BE2C (cell line): Measurements from ENCODE around the gene NPAS2.
A peak's percentile ranks its signal among the peaks of the same experiment; 100 is the strongest.

ENCODE experiments used
- DNase-seq: peaks from one replicate; pipeline ENCODE4 v3.0.0-alpha.2; 2020
- H3K27me3 ChIP-seq: fragments of 250-450 bp; sonication (Bioruptor Pico); 2 replicates; pipeline ENCODE4 v1.5.1; 2020; ENCODE audit warnings: mild to moderate bottlenecking
- H3K36me3 ChIP-seq: fragments of 250-450 bp; sonication (Bioruptor Pico); 2 replicates; pipeline ENCODE4 v1.5.1; 2020; ENCODE audit warnings: mild to moderate bottlenecking
- H3K4me1 ChIP-seq: fragments of 250-450 bp; sonication (Bioruptor Pico); 2 replicates; pipeline ENCODE4 v1.5.1; 2020
- H3K4me3 ChIP-seq: 2 replicates; pipeline ENCODE4 v1.5.1; 2011; ENCODE audit warnings: low read depth, low read length
- H3K9me3 ChIP-seq: fragments of 250-450 bp; sonication (Bioruptor Pico); 2 replicates; pipeline ENCODE4 v1.5.1; 2020
- TF ChIP-seq, protein P1 (sequence below): IDR thresholded peaks from 2 replicates; pipeline ENCODE4 v1.5.1; 2012; ENCODE audit warnings: mild to moderate bottlenecking, low read depth, low read length

NPAS2 gene

GRCh38 chr2:100976645-100977391 lies 156.9 kb downstream of the NPAS2 start:
- DNase-seq, result peak; percentile 25
- no peak overlapping the region for H3K4me3 ChIP-seq

DNA sequence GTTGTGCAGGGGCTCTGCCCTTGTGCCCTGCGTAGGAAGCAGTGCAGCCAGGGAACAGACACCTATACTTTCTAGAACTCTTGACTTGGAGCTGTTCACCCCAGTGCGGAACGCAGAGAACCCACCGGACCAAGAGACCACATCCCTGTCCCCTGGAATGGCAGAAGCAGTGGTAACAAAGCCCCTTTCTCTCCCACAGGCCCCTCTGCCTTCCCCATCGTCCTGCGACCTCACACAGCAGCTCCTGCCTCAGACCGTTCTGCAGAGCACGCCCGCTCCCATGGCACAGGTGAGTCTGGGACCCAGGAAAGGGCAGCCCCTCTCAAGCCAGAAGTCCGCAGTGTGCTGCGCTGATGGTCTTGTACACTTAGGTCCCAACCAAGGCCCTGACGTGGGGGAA lies 157.6 kb downstream of the NPAS2 start:
- DNase-seq, result no peak
- no peak overlapping the region for H3K4me3 ChIP-seq
- TF ChIP-seq, protein P1, sequence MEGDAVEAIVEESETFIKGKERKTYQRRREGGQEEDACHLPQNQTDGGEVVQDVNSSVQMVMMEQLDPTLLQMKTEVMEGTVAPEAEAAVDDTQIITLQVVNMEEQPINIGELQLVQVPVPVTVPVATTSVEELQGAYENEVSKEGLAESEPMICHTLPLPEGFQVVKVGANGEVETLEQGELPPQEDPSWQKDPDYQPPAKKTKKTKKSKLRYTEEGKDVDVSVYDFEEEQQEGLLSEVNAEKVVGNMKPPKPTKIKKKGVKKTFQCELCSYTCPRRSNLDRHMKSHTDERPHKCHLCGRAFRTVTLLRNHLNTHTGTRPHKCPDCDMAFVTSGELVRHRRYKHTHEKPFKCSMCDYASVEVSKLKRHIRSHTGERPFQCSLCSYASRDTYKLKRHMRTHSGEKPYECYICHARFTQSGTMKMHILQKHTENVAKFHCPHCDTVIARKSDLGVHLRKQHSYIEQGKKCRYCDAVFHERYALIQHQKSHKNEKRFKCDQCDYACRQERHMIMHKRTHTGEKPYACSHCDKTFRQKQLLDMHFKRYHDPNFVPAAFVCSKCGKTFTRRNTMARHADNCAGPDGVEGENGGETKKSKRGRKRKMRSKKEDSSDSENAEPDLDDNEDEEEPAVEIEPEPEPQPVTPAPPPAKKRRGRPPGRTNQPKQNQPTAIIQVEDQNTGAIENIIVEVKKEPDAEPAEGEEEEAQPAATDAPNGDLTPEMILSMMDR, result no peak
- no peaks in the 10 kb centered on the region for H3K9me3 ChIP-seq
- H3K36me3 ChIP-seq, result no peaks in the 10 kb centered on the region
- H3K4me1 ChIP-seq, result no peaks in the 10 kb centered on the region
- no peaks in the 10 kb centered on the region for H3K27me3 ChIP-seq

More at GRCh38 chr2:100976645-100977391, 156.9 kb downstream of the NPAS2 start:
- TF ChIP-seq, protein P1, result no peak
- no peaks in the 10 kb centered on the region for H3K4me1 ChIP-seq
- H3K9me3 ChIP-seq, result no peaks in the 10 kb centered on the region
- no peaks in the 10 kb centered on the region for H3K36me3 ChIP-seq
- H3K27me3 ChIP-seq, result no peaks in the 10 kb centered on the region

DNA sequence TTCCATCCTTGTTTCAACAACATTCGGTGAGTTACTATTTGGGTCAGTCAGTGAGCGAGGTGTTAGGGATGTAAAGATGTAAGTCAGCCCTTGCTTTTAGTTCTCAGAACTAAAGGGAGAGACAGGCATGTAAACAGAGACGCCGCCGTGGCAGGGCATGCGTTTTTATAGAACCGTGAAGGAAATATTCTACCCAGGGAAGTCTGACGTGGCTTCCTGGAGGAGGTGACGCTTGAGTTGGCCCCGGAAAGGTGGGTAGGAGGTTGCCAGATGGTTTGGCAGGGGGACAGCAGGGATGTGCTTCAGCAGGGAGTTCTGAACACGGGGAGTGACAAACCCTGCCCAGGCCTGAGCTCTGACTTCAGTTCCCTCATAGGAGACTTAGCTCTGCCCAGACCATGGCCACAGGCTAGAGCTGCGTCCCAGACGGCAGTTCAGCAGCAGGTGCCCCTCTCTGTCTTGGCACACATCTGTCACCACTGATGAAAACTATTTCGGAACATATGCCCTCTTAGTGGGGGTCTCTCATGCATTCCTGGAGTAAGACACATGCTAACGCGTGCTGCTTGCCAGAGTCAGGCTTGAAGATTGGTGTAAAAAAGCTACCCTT lies 158.7 kb downstream of the NPAS2 start:
- TF ChIP-seq, protein P1, result no peak
- DNase-seq, result no peak
- no peaks in the 10 kb centered on the region for H3K36me3 ChIP-seq
- H3K4me3 ChIP-seq, result no peak overlapping the region
- H3K9me3 ChIP-seq, result no peaks in the 10 kb centered on the region
- no peaks in the 10 kb centered on the region for H3K27me3 ChIP-seq
- H3K4me1 ChIP-seq, result no peaks in the 10 kb centered on the region

- no peak for DNase-seq
- TF ChIP-seq, protein P1, result no peak
- no peaks in the 10 kb centered on the region for H3K4me1 ChIP-seq
- no peak overlapping the region for H3K4me3 ChIP-seq
- no peaks in the 10 kb centered on the region for H3K9me3 ChIP-seq
- no peaks in the 10 kb centered on the region for H3K36me3 ChIP-seq
- no peaks in the 10 kb centered on the region for H3K27me3 ChIP-seq
These were observed 160.1 kb downstream of the NPAS2 start for GRCh38 chr2:100980046-100980445.

DNA sequence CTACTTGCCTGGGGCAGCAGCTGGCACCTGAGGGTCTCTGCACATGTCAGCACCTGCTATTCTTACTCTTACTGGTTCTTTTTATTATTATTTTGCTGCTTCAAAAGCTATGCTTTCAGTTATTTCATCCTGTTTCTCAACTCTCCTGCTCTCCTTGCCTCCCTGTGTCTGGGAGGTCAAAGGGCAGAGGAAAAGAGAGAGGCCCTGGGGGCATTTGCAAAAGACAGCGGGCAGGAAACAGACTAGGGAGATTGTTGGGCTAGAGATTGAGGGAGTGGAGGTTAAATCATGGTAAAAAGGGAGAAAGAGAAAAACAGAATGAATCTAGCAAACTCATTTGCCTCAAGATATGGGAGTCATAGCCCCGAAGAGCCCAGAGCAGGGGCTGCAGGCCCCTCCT lies 161.1 kb downstream of the NPAS2 start:
- Histone ChIP-seq H3K4me3 (no peak overlapping the region), H3K36me3 (no peaks in the 10 kb centered on the region), H3K27me3 (no peaks in the 10 kb centered on the region), H3K4me1 (no peaks in the 10 kb centered on the region), H3K9me3 (no peaks in the 10 kb centered on the region)
- DNase-seq, result no peak
- TF ChIP-seq, protein P1, result no peak

DNA sequence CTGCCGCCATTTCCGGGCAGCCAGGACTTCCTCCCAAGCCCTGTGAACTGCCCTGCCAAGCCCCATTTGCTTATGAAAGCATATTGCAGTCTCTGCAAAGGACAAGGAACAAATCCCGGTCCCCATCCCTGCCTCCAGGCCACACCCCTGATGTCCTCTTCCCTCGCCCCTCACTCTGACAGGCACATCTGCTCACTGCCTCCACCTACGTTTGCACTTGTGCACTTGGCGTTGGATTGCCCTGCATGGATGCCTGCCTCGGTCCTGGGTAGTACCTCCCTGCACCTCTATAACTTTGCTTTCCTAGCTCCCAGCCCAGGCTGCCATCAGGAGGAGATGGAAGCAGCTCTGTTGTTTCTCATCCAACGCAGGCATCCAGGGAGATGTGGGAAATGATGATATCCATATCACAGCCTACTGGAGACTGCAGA lies 162.5 kb downstream of the NPAS2 start:
- H3K27me3 ChIP-seq, result no peaks in the 10 kb centered on the region
- TF ChIP-seq, protein P1, result no peak
- H3K36me3 ChIP-seq, result no peaks in the 10 kb centered on the region
- H3K4me1 ChIP-seq, result no peaks in the 10 kb centered on the region
- no peaks in the 10 kb centered on the region for H3K9me3 ChIP-seq
- DNase-seq, result no peak
- no peak overlapping the region for H3K4me3 ChIP-seq
